ENCODE data around the gene TOMM7. TPM values are rescaled to one million over a fixed set of nuclear protein-coding genes. Genes with fewer than 3 reads are reported as not detected.
"Not testable (repeated sequence)": the region's sequence is repeated elsewhere in the genome, so short reads cannot be mapped to it uniquely, and the experiment has no call there.

Gene TOMM7
- total RNA-seq, 1 experiment from 2014 or later: 117 TPM

DNA sequence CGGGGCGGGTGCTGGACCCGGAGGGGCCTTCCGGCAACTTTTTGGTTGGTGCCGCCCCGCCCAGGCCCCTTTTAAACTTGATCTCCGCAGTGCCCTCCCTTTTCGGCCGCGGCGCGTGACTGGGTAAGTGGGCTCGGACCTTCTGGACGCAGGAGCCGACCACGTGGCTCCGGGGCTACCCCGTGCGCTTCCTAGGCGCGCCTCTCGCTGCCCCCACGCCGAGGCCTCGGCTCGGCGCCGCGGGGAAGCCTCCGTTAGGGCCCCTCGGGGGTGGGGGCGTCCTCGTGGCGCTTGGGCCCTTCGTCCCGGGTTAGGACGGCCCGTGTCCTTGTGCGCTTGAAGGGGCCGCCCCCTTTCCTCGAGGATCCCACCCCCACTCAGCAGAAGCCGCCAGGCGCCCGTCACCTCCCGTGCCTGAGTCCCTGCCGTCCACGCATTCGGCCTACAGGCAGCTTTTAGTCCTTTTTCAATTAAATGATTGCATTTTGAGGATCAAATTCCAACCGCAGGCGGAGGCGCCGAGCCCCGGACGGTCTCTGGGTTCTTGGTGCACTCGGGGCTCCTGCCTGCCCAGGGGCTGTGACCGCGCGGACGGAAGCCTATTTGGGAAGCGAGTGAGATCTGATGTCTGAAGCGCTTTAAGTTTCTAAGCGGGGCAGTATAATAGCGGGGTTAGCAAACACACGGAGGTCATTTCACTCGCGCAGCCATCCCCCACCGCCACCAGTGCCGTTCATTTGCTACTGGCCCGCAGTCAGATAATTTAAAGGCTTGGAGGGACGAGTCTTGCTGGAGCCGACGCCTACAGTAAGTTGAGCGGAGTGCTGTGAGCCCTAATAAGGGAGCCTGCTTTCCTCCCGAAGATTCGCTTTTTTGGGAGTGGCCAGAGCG lies 31.8 kb upstream of the TOMM7 start:
- DNase-seq (ENCODE audit: low read depth): peak; percentile 82

DNA sequence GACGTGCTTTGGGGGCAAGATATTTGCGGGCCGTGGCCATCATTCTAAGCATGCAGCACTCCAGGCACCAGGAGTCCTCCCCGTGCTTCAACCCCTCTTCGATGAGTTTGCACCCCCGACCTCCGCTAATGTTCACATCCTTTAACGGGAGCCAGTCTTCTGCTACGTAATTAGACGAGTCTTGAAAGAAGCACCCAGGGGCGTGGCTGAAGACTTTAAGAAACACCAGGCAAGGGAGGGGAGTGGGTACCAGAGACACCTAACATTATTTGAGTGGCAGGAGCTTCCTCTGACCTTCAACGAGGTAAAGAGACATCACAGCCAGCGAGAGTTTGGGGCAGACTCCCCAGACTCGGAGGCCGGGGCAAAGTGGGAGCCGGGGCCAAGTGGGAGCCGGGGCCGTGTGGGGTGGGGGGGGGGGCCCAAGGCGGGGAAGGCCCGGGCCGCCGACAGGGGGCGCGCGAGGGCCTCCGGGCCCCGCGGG lies 31.1 kb upstream of the TOMM7 start:
- no peak for DNase-seq (ENCODE audit: low read depth)

DNA sequence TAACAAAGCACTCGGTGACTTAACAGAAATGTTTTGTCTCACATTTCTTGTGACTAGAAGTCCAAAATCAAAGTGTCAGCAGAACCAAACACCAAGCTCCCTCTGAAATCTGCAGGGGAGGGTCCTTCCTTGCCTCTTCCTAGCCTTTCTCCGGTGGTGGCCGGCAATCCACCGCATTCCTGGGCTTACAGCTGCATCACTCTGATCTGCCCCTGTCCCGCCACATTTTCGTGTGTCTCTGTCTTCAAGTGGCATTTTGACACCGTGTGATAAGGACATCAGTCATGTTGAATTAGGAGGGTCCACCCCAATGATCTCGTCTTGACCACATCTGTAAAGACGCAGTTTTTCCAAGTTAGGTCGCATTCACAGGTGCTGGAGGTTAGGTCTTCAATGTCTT lies 30.5 kb upstream of the TOMM7 start:
- DNase-seq (ENCODE audit: low read depth): no peak

DNA sequence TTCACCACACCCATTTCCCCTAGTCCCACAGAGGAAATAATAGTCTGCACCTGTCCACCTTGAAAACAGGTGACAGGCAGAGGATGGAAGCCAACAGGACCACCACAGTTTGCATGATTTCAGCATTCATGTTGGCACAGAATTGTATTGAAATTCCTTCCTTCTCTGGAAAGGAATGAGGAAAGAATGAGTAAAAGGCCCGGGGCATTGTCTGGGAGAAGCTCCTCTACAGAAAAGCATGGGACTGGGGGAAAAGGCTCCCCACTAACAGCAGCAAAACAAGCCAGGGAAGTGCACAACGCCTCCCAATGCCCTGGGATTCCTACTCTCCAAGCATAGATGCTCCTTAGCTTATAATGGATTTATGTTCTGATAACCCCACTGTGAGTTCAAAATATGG lies 28.5 kb upstream of the TOMM7 start:
- DNase-seq (ENCODE audit: low read depth): no peak

DNA sequence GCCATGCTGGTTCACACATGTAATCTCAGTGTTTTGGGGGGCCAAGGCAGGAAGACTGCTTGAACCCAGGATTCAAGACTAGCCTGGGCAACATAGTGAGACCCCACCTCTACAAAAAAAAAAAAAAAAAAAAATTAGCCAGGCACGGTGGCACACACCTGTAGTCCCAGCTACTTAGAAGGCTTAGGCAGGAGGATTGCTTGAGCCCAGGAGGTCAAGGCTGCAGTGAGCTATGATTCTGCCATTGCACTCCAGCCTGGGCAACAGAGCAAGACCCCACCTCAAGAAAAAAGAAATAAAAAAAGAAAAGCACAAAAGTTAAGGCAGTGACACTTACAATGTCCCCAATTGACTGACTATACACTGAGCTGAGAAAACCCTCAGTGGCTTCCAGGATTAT lies 27.7 kb upstream of the TOMM7 start:
- DNase-seq (ENCODE audit: low read depth): not testable (repeated sequence)

DNA sequence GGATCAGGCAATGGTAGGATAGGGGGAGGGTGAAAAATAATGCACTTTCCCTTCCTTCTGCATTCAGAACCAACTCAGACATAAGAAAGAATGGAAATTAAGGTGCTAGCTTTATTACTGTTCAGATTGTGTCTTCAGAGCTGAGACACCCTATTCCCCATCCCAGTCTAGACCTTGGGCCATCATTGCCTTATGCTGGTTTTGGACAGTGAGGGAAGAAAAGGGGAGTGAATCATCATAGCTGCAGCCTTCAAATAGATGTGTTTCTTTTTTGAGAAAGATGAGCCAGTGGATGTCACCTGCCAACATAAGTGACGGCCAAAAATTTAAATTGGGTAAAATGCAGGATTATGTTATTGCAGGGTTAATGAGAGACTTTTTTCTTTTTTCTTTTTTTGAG lies 27.0 kb upstream of the TOMM7 start:
- no peak for DNase-seq (ENCODE audit: low read depth)

DNA sequence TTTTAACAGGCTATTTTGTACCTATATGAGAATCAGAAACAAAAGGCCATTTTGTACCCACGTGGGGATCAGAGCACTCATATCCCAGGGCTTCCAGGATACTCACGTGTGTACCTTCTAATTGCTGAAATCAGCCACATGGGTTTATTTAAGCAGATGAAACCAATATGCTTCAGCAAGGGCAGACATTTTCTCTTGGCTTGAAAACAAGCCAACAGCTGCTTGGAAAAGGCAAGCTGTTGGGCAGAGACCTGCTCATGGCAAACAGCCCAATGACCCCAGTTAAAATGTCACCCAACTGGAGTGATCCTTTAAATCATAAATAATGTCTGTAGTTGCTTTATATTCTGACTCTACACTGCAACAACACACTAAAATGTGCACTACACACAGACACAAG lies 26.5 kb upstream of the TOMM7 start:
- DNase-seq (ENCODE audit: low read depth): no peak

DNA sequence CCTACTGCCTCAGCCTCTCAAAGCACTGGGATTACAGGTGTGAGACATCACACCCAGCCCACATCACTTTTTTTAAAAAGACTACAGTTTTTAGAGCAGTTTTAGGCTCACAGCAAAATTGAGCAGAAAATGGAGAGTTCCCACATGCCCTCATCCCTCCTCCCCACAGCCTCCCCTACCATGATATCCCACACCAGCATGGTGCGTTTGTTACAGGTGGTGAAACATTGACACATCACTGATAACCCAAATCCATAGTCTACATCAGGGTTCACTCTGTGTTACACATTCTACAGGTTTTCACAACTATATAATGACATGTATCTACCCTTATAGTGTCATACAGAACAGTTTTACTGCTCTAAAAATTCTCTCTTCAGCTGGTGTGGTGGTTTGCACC lies 24.3 kb upstream of the TOMM7 start:
- DNase-seq (ENCODE audit: low read depth): no peak

DNA sequence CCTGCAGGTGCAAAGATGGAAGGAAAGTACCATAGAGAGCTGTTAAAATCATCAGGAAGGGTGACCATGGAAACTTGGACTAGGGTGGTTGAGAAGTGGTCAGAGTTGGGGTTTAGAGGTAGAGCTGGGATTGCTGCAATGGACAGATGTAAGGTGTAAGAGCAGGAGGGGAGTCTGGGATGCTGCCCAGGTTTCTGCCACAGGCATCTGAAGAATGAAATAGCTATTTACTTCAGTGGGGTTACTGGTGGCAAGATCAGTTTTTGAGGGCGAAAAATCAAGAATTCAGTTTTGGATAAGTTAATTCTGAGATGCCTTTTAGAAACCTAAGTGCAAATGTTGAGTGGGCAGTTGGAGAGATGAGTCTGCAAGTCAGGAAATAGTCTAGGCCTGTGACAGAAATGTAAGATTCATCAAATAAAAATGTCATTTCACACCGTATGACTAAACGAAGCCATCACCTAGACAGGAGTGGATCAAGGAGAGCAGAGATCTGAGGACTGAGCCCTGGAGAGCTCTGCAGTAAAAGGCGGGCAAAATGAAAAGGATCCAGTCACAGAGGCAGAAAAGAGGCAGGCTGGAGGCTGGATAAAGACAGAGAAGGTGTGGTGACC lies 22.7 kb upstream of the TOMM7 start:
- peak; percentile 48 for DNase-seq (ENCODE audit: low read depth)

DNA sequence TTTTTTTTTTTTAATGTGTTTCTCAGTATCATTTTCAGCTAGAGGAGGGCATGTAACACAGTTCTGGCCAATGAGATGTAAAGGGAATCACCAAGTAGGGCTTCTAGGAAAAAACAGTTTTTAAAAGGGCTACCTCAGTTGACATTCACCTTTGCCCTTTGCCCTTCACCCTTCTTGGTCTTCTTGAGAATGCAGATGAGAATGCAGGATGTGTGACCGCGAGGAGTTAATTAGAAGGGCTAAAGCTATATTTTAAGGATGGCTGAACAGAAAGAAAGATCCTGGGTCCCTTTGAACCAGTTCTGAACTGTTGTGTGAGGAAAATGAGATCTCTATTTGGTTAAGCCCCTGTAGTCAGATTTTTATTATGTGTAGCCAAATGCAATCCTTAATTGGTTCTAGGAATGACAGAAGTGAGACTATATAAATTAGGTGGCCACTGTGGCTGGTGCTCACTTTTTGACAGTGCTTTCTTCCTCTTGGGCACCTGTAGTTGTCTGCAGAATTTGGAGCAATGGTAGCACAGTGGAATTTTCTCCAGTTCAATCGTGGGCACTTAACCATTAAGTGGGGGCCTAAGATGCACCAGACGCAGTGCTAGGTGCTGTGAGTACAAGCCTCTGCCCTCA lies 21.1 kb upstream of the TOMM7 start:
- no peak for DNase-seq (ENCODE audit: low read depth)

DNA sequence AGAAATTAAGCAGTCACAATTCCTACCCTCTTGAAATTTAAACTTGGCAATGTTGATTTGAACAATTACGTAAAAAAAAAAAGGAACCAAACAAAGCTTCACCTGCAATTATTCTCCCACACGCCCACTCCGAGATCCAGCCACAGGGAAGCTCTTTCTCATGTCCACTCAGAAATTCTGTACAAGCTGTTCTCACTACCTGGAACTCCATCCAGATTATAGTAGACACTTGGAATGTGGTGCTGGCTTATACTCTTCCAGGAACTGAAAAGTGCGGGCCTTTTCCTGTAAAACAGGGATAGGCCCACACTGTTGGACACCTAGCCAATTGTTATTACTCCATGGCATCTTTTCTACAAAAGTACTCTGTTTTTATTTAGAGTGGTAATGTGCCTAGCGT lies 20.3 kb upstream of the TOMM7 start:
- DNase-seq (ENCODE audit: low read depth): no peak

DNA sequence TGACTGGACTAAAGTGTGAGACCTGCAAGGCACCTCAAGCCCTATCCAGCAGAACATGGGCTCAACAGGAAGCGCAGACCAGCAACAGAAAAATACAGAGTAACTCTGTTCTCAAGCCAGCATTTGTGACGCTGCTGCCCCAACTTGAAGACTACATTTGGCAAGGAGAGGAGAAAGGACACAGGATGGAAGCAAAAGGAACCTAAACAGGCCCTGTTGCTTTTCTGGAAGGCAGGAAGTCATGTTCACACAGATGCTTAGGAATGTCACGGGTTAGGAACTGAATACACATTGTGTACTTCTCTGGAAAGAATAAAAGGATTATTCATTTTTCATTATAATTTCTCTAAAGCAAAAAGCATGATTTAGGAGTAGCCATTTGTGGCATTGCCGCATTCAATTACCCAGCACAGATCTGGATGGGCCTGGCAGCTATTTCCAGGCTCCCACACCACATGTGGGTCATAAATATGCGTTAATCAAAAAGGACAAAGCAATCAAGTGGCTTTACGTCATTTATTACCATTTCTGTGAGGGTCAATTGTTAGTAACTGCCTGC lies 19.8 kb upstream of the TOMM7 start:
- DNase-seq (ENCODE audit: low read depth): no peak

DNA sequence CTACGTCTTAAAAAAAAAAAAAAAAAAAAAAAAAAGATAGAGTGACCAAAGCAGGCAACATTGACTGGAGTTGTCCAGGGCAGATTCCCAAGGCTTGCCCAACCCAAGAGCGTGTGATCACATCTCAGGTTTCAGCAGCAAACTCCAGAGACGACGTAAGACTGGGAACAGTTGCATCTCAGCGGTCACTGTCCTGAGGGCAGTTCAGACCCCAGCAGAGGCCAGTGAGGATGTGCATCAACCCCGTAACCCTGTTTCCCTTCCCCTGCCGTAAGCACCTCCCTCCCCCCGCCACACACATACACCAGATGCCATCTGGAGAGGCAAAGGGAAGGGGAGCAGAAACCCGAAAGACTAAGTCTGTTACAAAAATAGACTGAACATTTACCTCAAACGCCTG lies 19.3 kb upstream of the TOMM7 start:
- DNase-seq (ENCODE audit: low read depth): no peak

DNA sequence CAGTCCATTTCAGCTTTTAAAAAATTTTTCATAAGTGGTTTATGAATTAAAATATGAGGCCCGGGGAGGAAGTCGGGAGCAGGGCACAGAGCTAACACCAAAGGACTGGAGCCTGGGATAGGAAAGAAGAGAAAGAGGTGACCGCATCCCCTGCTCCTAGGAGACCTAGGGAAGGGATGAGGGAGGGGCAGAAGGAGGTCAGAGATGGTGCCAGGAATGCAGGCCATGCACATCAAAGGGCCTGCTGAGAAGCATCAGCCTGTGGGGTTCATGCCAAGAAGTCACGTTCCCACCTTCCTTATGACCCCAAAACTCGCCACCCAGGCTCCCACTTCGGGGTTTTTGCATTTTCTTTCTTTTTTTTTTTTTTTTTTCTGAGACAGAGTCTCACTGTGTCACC lies 14.7 kb upstream of the TOMM7 start:
- DNase-seq (ENCODE audit: low read depth): no peak

DNA sequence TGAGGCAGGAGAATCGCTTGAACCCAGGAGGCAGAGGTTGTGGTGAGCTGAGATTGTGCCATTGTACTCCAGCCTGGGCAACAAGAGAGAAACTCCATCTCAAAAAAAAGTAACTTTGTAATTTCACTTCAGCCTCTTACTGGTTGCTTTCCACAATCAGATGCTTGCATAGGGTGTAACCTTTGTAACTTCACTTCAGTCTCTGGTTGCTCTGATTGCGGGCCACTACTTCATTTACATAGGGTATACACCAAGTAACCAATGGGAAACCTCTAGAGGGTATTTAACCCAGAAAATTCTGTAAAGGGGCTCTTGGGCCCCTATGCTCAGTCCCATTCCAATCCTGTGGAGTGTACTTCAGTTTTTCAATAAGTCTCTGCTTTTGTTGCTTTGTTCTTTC lies 13.9 kb upstream of the TOMM7 start:
- not testable (repeated sequence) for DNase-seq (ENCODE audit: low read depth)

DNA sequence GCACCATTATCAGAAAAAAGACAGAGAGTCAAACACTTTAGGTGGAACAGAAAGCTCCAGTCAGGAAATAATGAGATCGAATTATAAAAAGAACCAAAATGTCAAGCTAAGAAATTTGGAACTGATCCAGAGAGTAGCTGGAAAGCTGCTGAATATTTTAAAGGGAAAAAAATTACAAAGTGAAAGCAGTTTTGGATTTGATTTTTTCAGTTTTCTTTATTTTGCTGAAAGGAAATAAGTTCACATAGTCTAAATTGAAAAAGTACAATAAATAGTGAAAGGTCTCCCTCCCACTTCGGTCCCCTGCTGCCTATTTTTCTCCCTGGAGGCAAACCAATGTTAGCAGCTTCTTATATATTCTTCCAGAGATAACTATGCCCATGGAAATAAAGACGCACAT lies 11.3 kb upstream of the TOMM7 start:
- DNase-seq (ENCODE audit: low read depth): no peak

DNA sequence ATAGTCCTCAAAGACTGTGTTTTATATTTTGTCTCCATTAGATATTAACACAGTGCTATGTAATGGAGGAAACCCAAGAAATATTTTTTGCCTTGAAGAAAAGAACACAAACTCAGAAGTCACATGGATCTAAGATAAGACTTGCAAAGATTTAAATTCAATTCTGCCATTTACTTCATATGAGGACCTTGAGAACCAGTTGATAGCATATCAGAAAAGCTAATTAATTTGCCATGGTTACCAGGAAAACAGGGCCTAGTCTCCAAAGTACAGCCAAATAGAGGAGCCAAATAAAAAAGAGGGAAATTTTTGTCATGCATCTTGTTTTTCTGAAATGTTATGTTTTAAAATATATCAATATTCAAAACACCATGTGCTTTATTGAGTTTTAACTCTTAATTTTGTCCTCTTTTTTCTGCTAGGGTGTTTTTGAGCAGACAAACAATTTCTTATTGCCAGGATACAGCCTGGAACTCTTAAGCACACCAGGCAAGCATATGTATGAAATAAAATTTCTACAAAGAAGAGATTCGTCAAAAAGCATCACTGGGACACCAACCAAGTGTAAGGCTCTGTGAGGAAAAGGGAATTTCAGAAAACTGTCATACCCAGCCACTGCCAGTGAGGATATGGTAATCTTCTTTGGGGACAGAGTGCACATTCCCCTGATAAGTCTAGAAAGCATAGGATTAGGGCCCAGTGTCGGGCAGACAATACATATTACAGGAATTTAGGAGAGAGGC lies 10.6 kb upstream of the TOMM7 start:
- DNase-seq (ENCODE audit: low read depth): no peak

DNA sequence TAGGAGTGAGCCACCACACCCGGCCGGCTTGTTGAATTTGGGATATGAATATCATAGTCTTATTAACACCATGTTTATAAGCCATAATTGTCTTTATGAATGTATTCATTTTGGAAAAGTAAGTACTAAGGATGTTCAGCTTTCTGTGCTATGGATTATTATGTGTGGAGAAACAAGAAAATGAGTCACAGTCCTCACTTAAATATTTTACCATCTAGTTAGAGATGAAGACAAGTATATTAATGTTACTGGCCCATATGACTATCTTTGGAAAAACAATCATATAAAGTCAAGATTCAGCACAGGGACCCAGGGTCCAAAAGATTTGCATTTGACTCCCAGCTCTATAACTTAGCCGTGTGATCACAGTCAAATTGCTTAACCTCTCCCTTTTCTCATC lies 9.8 kb upstream of the TOMM7 start:
- no peak for DNase-seq (ENCODE audit: low read depth)

DNA sequence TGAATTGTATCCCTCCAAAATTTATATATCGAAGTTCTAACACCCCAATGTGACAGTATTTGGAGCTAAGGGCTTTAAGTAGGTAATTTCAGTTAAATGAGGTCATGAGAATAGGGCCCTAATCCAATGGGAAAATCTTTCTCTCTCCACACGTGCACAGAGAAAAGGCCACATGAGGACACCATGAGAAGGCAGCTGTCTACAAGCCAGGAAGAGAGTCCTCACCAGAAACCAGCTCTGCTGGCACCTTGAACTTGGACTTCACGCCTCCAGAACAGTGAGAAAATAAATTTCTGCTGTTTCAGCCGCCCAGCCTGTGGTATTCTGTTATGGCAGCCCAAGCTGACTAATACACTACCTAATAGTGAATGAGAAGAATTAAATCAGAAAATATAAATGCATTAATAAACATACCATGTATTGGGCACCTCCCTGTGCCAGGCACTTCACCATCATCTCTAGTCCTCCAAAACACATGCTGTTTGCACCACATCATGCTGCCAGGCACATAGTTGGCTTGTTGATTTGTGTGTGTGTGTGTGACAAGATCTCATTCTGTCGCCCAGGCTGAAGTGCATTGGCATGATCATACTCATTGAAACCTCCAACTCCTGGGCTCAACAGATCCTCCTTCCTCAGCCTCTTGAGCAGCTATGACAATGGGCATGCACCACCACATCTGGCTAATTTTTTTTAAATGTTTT lies 9.1 kb upstream of the TOMM7 start:
- DNase-seq (ENCODE audit: low read depth): no peak

DNA sequence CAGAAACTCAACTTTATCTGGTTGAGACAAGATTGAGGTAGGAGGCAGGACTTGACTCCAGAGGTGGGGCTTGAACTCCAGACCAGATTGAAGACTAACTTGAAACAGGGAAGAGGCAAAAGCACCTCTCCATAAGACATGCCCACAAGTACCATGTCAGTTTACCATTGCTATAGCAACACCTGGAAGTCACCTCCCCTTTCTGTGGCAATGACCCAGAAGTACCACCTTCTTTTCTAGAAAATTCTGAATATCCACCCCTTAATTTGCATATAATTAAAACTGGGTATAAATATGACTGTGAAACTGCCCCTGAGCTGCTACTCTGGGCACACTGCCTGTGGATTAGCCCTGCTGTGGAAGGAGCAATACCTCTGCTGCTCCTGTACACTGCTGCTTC lies 4.9 kb upstream of the TOMM7 start:
- DNase-seq (ENCODE audit: low read depth): no peak

DNA sequence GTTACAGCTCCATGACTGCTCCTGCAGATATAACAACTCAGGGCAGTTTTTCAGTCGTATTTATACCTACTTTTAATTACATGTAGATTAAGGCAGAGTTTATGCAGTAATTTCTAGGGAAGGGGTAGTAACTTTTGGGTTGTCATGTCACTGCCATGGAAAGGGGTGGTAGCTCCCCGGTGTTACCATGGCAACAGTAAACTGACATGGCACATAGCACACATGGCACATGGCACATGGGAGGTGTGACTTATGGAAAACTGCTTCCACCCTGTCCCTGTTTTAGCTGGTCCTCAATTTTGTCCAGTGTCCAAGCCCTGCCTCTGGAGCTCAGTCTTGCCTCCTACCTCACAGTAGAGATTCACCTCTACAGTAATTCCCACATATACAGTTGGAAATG lies 3.9 kb upstream of the TOMM7 start:
- no peak for DNase-seq (ENCODE audit: low read depth)

All from HT1080 (cell line).